Bone marrow (tissue), 2 donors: Measurements from ENCODE around the gene AFMID.
"Not testable (repeated sequence)": the region's sequence is repeated elsewhere in the genome, so short reads cannot be mapped to it uniquely, and the experiment has no call there.

ENCODE experiments used
- DNase-seq, 2 donors: peaks; one replicate each; lab custom pipeline; 2025; lab: John Stamatoyannopoulos, UW

AFMID gene

DNA sequence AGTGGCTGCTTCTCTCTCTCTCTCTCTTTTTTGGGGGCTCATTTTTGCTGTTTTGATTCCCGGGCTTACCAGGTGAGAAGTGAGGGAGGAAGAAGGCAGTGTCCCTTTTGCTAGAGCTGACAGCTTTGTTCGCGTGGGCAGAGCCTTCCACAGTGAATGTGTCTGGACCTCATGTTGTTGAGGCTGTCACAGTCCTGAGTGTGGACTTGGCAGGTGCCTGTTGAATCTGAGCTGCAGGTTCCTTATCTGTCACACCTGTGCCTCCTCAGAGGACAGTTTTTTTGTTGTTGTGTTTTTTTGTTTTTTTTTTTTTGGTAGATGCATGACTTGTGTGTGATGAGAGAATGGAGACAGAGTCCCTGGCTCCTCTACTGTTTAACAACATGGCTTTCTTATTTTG is 36.6 kb downstream of the AFMID start:
- DNase-seq, result no peak

DNA sequence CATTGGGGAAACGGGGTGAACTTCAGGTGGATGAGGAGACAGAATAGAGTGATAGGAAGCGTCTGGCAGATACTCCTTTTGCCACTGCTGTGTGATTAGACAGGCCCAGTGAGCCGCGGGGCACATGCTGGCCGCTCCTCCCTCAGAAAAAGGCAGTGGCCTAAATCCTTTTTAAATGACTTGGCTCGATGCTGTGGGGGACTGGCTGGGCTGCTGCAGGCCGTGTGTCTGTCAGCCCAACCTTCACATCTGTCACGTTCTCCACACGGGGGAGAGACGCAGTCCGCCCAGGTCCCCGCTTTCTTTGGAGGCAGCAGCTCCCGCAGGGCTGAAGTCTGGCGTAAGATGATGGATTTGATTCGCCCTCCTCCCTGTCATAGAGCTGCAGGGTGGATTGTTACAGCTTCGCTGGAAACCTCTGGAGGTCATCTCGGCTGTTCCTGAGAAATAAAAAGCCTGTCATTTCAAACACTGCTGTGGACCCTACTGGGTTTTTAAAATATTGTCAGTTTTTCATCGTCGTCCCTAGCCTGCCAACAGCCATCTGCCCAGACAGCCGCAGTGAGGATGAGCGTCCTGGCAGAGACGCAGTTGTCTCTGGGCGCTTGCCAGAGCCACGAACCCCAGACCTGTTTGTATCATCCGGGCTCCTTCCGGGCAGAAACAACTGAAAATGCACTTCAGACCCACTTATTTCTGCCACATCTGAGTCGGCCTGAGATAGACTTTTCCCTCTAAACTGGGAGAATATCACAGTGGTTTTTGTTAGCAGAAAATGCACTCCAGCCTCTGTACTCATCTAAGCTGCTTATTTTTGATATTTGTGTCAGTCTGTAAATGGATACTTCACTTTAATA is 37.3 kb downstream of the AFMID start:
- DNase-seq, result no peak

DNA sequence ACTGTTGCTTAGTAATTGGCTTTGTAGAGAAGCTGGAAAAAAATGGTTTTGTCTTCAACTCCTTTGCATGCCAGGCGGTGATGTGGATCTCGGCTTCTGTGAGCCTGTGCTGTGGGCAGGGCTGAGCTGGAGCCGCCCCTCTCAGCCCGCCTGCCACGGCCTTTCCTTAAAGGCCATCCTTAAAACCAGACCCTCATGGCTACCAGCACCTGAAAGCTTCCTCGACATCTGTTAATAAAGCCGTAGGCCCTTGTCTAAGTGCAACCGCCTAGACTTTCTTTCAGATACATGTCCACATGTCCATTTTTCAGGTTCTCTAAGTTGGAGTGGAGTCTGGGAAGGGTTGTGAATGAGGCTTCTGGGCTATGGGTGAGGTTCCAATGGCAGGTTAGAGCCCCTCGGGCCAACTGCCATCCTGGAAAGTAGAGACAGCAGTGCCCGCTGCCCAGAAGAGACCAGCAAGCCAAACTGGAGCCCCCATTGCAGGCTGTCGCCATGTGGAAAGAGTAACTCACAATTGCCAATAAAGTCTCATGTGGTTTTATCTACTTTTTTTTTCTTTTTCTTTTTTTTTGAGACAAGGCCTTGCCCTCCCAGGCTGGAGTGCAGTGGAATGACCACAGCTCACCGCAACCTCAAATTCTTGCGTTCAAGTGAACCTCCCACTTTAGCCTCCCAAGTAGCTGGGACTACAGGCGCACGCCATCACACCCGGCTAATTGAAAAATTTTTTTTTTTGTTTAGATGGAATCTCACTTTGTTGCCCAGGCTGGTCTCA is 38.1 kb downstream of the AFMID start:
- DNase-seq, result no peak

DNA sequence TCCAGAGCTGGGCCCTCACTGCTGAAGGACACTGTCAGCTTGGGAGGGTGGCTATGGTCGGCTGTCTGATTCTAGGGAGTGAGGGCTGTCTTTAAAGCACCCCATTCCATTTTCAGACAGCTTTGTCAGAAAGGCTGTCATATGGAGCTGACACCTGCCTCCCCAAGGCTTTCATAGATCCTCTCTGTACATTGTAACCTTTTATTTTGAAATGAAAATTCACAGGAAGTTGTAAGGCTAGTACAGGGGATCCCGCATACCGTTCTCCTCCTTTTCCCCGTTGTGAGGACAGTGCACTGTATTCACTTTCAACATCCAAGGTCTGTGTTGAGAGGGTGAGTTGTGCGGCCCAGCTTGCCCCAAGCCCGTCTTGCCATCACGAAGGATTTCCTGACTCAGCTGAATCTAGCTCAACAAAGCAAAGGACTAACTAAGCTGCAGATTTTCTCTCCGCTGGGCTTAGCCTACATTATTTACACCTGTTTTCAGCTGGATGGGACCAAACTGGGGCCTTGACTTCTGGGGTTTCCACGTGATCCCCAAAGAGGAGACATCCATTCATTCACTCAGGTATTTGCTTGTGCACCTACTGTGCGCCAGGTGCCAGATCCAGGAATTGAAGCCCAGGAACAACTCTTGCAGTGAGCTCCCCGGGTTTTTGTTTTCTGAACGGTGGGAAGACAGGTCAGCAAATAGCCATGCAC is 39.0 kb downstream of the AFMID start:
- no peak for DNase-seq

DNA sequence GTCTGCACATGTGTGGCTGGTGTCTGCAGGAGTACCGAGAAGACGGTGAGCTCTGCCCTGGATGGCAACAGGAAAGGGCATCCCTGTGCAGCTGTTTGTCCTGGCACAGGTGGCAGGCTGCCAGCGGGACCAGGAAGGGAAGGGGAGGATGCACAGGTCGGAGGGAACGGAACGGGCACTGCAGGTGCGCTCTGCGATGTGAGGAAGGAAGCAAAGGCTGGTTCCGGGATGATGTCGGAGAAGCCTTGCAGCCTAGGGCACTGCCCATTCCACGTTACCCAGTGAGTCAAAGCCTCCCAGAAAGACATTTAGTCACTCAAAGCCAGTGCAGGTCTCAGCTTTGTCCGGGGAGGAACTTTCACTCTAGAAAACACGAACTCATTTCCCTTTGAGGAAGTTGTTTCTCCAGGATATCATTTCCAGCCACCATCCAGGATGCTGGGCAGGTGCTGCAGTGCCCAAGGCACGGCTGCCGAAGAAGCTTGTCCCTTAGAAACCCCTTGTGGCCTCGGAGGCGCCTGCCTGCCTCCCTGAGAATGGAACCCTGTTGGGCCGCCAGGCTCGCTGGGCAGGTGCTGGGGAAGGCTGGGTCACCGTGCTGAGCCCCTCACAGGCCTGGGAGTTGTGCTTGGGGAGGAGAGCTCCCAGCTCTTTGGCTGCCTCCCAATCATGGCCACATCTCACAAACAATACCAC is 39.7 kb downstream of the AFMID start:
- DNase-seq, result no peak

DNA sequence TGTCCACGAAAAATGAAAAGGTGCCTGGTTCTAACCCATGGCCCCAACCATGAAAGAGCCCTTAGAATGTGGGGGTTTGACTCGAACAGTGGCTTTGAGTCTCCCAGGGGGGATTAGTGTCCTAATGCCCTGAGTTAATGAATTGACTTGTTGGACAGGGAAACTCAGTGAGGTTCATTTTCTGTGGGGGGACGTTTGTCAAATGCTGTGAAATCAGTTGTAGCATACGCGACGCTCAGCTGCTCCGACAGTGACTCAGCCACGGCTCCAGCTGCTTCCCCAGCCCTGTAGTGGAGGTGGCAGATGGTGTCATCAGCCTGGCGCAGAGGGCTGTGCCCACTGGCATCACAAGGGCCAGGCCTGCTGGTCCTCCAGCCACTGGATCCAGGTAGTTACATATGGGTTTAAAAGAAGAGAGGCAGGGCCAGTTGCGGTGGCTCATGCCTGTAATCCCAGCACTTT is 40.3 kb downstream of the AFMID start:
- DNase-seq, result peak in 1 of 2 donors; percentile 83

DNA sequence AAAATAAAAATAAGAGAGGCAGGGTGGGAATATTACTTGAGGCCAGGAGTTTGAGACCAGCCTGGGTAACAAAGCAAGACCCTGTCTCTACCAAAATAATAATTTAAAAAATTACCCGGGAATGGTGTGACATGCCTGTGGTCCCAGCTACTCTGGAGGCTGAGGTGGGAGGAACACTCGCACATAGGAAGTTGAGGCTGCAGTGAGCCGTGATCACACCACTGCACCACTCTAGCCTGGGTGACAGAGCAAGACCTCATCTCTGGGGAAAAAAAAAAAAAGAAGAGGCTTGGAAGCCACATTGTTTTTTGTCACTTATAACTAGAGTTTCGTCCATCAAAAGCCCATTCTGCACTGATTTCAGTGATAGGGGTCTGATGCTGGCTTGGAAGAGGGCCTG is 41.0 kb downstream of the AFMID start:
- DNase-seq, result no peak

DNA sequence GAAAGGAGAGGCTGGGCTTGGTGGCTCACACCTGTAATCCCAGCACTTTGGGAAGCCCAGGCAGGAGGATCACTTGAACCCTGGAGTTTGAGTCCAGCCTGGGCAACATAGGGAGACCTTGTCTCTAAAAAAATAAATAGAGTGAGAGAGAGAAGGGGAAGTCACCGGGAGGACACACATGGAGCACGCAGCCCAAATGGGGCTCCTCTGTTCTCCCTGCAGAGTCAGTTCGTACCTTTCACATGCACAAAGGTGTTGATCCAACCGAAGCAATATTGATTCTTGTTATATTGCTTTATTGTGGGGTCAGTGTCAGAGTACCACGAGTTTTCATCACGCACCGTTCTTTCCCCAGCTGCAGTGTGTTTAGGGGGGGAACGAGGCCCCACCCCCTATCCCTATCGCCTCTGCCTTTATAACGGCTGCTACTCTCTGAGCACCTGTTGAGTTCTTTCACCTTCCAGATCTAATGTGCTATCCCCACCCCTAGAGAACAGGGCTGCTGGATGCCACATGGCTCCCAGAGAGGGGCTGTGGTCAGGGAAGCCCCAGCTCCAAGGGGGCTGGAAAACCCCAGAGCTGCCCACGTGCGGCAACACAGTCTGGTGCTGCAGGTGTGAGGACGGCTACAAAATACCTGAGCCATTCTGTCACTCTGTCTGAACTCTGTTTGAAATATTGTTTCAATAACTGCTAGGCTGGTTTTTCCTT is 43.2 kb downstream of the AFMID start:
- DNase-seq, result no peak

DNA sequence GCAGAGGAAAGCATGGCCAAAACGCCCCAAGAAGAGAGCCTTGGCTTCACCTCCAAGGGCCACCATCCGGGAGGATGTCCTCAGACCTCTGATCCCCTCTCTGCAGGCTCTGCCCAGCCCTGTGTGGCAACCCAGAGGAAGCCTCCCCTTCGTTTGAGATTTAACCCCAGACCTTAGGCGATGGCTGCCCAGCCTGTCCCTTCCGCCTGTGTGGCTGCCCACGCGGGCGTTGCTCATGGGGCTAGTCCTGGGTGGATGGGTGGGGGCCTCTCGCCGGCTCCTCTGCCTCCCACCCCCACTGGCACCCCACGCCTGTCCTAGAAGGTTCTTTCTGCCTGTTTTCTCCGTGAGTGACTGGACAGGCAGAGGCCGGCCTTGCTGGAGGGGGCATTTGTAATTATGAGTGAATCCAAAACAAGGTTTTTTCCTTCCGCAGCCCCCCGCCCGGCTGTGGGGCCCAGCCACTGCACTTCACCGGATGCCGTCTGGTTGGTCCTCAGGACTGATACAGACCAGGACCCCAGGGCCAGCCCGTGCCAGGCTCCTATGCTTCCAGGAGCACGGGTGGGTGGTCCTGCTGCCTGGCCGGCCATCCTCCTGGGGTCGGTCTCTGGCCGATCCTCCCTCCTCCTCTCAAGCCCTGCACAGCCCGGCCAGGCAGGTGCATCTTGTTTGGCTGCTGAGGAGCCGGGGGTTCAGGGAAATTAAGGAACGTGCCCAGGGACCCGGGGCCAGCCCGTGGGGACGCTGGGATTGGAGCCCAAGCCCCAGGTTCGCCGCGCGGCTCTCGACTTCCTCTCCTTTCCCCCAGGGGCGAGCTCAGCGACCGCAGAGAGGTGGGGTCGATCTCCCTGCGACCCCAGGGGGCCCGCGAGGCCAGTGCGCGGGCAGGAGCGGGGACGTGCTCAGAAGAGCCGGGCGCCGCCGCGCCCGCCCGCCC is 44.1 kb downstream of the AFMID start, which contains the start of gene TMEM235:
Gene TMEM235 (plus strand): TSS at position 636 of the 940 bp plus-strand sequence. CDS start 393 bp downstream, outside the sequence.
- no peak for DNase-seq

DNA sequence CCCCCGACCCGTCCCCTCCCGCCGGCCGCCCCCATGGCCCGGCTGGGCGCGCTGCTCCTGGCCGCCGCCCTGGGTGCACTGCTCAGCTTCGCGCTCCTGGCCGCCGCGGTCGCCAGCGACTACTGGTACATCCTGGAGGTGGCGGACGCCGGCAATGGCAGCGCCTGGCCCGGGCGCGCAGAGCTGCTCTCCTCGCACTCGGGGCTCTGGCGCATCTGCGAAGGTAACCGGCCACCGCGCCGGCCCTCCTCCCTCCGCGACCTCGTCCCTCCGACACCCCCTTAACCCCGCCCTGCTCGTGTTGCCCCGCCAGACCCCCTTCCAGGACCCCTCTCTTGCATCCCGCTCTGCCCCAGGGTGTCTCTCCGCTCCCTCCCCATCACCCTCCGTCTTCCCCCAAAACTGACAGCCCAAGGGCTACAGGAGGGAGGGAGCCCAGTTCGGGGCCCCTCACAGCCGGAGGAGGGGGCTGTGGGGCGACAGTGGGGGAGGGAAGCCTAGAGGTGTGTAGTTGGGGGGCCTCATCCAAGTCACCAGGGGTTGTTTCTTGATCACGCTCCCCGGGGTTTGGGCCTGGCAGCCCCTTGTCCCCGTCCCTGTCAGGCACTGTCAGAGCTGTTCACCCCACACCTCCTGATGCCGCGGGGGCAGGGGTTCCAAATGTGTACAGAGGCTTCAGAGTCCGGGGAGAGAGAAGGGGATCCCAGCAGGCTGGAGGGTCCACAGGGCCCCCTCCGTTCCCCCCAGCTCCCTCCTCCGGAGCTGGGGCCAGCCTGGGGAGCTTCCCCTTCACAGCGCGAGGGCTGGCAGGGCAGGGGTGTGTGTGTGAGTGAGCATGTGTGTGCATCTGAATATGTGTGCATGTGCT is 45.1 kb downstream of the AFMID start:
- DNase-seq, result no peak

DNA sequence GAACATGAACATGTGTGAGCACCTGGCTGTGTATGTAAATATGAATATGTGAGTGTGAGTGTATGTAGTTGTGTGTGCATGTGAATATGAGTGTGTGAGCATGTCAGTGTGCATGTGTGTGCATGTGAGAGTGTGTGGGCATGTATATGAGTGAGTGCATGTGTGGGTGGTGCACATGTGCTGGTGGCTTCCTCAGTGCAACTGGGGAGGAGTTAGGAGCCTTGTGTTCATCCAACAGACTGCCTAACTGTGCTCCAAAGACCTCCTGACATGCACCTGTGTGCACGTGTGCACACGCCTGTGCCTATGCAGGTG is 45.7 kb downstream of the AFMID start:
- DNase-seq, result no peak

DNA sequence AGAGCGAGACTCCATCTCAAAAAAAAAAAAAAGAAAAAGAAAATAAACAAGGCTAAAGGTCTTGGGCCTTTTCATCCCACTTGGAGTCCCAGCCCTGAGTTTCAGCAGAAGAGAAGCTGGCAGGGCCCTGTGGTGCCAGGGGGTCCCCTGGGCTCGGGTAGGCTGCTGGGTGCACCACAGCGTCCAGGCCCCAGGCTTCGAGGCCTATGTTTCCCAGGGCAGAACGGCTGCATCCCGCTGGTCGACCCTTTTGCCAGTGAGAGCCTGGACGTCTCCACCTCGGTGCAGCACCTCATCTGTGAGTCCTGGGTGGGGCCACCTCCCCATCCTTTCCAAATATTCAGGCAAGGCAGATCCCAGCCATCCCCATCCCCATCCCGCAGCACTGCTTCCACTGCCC is 46.5 kb downstream of the AFMID start:
- no peak for DNase-seq

DNA sequence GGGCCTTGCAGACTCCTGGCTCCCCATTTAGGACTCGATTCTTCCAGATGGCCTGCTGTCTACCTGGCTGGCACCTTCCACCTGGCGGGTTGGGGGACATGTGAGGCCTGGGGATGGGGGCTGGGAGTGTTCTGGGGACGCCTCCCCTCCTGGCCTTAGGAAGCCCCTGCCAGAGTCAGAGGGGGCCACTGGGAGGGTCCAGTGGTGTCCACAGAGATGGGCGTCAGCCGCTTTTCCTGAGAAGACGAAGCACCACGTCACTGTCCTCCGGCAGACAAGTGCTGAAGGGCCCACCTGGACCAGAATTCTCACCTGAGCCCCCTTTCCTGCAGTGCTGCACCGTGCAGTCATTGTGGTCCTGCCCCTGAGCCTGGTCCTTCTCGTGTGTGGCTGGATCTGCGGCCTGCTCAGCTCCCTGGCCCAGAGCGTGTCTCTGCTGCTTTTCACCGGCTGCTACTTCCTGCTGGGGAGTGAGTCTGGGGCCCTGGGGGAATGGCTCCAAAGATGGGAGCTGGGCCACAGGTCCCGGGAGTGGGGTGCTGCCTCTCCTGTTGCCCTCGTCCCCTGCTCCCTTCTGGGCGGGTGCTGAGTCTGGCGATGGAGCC is 47.2 kb downstream of the AFMID start:
- DNase-seq, result no peak

DNA sequence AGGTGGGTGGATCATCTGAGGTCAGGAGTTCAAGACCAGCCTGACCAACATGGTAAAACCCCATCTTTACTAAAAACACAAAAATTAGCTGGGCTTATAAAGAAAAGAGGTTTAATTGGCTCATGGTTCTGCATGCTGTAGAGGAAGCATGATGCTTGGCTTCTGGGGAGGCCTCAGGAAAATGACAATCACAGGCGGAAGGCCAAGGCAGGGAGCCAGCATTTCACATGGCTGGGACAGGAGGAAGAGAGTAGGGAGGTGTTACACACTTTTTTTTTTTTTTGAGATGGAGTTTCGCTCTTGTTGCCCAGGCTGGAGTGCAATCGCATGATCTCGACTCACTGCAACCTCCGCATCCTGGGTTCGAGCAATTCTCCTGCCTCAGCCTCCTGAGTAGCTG is 47.9 kb downstream of the AFMID start:
- not testable (repeated sequence) for DNase-seq

DNA sequence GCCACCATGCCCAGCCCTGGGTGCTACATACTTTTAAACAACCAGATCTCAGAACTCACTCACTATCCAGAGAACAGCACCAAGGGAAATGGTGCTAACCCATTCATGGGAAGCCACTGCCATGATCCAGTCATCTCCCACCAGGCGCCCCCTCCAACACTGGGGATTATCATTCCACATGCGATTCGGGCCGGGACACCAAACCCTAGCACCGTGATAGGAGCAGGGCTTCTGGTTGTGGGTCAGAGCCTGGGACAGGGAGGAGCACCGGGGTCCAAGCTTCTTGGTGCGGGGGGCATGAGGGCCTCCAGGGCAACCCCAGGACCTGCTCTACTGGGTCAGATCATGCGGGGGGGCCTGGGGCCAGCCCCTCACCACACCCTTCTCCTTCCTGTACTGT is 48.7 kb downstream of the AFMID start:
- no peak for DNase-seq

DNA sequence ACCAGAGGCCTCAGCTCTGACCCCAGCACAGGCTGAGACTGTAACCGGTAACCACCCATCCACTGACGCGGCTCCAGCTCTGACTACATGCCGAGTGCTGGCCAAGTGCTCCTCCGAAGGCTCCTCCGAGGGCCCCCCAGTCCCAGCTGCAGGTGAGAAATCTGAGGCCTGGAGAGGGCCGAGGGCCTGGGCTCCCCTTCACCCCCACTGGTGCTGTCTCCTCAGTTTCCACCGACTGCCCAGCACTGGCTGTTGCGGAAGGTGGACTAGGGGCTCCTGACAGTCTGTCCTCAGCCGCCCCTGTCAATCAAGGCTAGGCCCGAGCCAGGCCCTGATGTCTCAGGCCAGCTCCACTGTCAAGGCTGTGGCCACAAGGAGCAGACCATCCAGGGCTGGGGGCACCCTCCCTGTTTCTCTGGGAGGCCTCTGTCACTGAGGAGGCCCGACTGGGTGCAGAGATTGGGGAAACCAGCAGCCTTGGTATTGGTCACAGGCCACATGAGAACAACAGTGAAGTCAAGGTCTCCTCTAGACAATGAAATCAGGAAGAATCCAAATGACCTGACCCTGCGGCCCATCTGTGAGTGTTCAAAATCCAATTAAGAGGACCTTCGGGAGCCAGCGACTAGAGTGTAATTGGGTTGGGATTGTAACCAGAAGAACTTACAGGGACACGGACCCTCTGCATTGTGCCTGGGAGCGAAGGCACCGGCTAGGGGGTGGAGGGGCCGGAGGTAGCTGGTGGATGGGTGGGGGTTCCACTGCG is 49.4 kb downstream of the AFMID start:
- DNase-seq, result no peak

DNA sequence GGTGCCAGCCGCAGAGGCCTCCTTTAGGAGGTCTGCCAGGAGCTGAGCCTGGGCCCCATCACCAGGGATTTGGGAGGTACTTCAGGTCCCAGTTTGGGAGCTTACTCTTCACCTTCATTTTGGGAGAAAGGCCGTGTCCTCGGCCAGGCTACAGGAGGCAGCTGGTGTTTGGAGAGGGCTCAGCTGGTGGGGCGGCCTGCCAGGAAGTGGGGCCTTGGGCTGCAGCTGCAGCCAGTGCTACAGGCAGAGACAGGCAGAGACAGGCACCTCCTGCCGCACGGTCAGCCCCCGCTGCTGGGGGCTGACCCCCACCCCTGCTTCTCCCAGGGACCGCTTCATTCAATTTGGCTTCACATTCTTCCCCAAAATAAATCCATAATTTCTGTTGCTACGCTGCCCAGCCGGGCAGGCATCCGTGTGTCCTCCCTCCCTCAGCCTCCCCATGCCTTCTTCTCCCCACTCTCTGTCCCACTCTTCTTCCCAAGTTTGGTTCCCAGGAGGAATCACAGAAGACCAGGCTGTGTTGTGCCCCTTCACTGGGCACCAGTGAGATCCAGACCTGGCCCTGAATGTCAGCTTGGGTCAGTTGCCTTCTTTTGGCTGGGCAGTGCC is 50.3 kb downstream of the AFMID start:
- DNase-seq, result no peak
